ENCODE measurements around the gene ARHGAP5.
A peak's percentile ranks its signal among the peaks of the same experiment; 100 is the strongest.

The ARHGAP5 gene

DNA sequence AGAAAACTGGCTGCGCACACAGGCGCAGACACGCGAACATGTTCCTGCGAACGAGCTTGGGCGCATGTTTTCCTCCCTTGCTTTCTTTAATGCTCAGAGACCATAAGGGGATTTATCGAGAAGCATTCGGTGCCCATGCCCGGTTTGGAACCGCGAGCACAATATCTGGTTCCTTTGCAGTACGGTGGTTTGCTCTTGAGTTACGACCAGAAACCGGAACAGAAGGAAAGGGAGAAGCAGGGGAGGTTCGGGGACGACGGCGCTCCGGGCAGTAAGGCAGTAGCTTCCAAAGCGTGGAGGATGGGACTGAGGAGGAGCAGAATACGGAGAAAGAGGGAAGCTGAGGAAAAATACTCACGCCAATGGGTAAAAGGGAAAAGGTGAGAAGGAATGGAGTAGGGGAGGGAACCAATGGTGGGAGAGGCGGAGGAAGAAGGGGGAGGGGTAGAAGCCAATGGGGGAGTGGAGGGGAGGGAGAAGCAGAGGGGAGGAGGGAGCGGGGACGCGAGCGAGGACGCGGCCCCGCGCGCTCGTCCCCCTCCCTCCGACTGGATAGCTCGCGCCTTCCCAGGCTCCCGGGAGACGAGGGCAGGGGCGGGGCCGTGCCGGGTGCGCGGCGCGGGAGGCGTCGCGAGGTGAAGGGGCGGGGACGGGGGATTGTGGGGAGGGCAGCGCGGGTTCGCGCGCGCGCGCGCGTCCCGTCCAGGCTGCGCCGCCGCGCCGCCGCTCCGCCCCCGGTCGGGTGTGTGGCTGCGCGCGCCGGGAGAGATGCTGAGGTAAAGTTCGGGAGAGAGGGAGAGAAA is 625 bp upstream of the ARHGAP5 start:
- peak; percentile 60 for DNase-seq (ENCODE audit: low read depth)

DNA sequence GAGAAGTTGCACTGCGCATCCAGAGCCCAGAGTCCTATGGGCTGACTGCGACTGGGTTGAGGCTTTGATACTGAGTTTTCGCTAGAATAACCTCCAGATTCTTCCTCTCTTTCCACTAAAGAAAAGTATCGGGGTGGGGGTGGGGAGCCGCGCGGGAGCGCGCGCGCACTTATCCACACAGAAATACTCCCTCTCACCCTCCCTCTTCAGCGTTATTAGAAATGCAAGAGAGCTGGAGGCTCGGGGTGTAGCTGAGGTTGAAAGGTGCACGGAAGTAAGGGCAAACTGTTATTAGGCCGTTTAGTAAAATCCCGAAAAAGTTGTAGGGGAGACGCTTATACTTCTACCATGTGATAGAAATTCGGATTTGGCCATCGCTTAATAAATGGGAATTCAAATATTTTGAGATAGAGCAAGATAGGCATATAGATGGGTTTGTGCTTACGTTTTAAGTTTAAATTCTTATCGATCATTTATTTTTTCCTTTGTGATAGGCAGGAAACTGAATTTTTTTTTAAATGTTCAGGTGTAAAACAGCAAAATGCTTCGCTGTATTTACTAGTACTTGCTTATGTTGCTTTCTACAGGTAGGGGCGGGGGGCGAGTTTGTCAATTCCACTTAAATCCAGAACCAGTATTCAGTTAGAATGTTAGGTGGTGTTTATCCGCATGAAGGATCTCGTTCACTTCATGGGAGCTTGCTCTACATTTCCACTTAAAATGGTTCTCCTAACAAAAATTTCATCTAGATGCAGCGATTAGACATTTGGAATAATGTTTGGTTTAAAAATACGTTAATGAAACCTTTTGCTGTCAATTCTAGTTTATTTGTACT is 1.1 kb downstream of the ARHGAP5 start:
- DNase-seq (ENCODE audit: low read depth), result no peak

DNA sequence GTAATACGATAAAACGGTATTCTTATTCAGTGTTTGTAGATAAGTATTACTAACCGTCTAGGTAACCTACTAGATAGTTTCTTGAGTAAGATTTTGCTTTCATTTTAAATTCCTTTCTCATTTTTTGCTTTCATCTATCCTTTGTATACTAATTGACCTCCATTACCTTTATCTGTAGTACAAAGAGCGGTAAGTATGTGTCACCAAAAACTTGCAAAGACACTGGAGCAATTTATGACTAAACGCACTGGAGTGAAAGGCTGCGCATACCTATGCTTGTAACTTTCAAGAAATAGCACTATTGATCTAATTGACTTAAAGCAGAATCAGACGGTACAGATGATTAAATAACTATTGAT is 1.7 kb downstream of the ARHGAP5 start:
- no peak for DNase-seq (ENCODE audit: low read depth)

DNA sequence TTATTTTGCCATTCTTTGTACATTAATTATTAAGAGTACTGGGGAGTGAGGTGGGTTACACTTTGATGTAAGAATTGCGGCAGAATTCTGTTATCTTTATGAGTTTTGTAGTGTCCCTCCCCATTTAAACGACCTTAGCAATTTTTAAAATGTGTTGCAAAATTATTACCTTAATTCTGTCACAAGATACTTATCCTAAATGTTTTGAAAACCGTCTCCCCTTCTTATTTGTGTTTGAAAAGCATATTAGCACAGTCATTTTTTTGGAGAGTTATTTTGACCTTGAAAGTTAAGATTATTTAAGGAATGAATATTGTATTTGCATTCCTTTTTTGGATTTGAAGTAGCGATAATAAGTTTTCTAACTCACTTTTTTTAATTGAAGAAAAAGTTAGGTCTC is 2.2 kb downstream of the ARHGAP5 start:
- DNase-seq (ENCODE audit: low read depth), result no peak

DNA sequence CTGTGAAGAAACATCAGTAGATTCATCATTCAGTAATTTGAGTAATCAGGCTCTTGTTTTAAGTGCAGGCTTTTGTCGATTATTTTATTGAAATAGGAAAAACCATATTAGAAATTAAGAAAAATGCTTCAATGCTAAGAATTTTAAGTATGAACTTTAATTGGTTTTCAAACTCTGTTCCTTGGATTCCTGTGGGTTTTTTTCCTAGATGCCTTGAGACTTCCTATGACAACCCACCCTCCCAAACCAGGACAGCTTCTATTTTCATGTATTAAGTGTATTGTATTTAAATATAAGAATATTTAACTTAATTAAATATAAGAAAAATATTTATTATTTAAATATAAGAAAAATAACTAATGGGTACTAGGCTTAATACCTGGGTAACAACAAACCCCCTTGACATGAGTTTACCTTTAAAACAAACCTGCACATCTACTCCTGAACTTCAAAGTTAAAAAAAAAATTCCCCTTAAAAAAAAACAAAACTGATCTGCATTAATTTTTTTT is 3.0 kb downstream of the ARHGAP5 start:
- no peak for DNase-seq (ENCODE audit: low read depth)

DNA sequence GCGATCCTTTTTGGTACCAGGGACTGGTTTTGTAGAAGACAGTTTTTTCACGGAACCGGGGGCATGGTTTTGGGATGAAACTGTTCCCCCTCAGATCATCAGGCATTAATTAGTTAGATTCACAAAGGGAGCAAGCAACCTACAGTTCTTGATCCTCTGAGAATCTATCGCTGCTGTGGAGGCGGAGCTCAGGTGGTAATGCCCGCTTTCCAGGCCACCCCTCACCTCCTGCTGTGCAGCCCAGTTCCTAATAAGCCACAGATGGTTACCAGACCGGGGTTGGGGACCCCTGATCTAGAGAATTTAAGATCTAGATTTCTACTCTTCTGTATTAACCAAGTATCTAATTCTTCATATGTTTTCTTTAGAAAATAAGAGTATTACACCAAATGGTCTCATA is 4.8 kb downstream of the ARHGAP5 start:
- DNase-seq (ENCODE audit: low read depth), result no peak

DNA sequence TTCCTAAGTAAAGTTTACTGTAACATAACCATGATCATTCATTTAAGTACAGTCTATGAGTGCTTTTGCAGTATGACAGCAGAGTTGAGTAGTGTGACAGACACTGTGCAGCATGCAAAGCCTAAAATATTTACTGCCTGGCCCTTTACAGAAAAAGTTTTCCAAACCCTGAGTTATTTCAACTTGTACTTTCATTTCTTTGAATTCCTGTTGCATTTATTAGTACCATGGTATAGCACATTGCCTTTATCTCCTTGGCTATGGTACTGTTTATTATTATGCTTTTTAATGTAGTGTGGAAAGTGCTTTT is 6.2 kb downstream of the ARHGAP5 start:
- DNase-seq (ENCODE audit: low read depth), result no peak

DNA sequence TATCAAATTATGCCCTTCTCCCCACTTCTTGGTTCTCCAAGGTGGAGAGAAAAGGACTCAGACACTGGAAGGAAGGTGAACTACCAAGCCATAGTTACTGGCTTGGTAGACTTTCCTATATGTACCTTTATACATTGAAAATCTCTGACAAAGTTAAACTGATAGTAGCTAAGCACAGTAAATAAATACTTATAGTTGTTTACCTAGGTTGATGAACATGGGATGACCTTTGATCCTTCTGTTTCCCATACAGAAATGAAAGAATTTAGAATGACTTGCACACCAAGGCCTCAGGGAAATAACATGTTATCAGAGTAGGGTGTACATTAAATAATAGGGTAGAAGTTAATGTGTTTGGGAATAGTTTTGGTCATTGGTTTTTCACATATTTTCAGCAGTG is 6.7 kb downstream of the ARHGAP5 start:
- DNase-seq (ENCODE audit: low read depth), result no peak

DNA sequence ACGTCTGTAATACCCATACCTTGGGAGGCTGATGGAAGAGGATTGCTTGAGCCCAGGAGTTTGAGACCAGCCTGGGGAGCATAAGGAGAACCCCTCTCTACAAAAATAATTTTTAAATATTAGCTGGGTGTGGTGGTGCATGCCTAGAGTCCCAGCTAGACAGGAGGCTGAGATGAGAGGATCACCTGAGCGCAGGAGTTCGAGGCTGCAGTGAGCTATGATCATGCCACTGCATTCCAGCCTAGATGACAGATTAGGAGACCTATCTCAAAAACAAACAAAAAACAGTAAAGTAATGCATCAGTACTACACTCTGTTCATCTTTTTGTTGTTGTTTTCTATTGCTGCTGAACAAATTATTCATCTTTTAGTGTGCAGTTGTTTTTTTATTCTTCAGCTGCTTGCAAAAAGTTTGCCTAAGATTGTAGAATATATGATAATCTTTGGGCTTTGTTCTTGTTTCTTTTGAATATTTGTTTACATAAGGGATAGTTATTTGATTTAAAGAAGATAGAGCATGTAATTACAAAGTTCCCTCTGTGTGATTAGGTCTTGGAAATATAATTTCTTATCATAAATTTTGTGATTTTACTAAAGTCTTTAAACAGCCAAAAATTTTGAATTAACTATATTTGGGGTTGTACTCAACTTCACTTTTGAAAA is 8.2 kb downstream of the ARHGAP5 start:
- no peak for DNase-seq (ENCODE audit: low read depth)

DNA sequence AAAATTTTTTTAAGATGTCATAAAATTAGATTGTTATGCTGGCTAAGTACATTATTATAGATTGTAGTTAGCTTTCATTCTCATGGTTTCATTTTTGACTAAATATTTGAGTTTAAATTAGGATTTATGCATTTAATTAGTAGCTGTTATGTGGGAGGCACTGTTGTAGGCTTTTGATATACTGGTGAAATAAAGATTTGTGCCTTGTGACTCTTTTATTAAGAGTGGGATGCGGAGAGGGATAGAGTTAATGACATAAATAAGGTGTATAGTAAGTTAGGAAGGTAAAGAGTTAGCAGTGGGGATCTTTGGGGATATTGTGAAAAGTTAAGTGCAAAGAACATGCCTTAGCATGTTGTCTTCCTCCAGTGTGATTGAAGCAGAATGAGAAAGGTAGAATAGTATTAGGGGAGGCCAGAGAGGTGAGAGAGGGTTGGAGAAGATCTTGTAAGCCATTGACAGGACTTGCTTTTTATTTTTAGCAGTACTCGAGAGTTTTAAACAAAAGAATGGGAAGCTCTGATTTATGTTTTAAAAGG is 8.8 kb downstream of the ARHGAP5 start:
- DNase-seq (ENCODE audit: low read depth), result no peak

DNA sequence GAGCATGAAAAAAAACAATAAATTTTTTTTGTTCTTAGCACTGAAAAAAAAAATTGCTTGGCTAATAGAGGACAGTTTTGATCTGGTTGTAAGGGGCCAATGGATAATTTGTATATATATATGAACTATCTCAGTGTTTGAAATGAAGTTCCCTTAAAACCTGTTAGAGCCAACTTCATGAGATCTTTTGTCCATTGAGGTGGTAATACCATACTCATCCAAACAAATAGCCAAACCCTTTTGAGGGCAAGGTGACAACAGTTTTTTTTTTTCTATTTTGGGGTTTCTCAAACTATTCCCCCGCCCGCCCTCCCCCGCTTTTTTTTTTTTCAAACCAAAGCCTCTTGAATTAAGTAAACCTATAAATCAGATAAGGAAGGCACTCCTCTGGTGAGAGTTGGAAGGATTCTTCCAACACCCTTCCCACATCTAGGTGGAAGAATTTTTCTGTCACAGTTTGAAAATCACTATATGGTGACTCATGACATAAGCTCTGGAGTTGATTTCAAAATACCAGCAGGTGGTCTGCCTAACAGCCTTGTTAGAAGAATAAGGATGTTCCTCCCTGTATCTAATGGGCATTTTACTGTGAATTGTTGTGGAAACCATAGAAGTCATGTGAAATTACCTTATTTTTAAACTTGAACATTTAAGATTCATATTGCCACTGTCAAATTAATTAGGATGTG is 10.2 kb downstream of the ARHGAP5 start:
- DNase-seq (ENCODE audit: low read depth), result no peak

DNA sequence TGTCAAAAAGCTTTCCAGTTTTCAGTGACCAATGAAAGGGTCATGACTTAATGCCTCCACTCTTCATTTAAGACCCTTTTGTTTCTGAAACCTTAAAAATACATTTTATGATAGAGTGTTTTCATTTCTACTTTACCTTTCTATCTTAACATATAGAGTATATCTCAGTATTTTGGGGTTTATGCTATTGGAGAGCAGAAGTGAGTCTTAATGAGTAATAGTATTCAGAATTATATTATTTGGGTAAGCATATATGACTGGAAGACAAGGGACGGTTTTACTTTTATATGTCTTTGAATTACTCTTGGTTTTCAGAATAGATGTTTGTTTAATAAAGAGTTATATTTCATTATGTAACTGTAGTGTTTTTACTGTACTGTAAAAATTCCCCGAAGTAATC is 10.8 kb downstream of the ARHGAP5 start:
- DNase-seq (ENCODE audit: low read depth), result no peak

DNA sequence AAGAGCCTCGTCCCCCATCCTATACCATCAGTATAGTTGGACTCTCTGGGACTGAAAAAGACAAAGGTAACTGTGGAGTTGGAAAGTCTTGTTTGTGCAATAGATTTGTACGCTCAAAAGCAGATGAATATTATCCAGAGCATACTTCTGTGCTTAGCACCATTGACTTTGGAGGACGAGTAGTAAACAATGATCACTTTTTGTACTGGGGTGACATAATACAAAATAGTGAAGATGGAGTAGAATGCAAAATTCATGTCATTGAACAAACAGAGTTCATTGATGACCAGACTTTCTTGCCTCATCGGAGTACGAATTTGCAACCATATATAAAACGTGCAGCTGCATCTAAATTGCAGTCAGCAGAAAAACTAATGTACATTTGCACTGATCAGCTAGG is 13.6 kb downstream of the ARHGAP5 start:
- no peak for DNase-seq (ENCODE audit: low read depth)

DNA sequence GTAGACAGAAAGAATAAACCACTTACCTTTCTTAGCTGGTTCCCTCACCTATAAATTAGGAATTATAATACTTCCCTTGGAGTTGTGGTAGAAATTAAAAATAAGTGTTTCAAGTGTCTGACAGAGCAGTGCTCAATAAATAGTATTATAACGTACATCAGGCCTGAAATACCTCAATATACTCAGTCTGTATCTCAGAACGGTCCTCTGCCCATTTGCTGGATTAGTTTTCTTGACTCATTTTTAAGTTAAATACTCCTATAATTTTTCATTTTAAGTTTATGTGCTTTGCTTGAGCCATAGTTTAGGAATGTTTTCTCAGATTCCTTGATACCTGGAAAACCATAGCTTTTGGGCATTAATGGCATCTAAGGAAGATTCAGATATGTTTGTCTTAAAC is 22.4 kb downstream of the ARHGAP5 start:
- no peak for DNase-seq (ENCODE audit: low read depth)

DNA sequence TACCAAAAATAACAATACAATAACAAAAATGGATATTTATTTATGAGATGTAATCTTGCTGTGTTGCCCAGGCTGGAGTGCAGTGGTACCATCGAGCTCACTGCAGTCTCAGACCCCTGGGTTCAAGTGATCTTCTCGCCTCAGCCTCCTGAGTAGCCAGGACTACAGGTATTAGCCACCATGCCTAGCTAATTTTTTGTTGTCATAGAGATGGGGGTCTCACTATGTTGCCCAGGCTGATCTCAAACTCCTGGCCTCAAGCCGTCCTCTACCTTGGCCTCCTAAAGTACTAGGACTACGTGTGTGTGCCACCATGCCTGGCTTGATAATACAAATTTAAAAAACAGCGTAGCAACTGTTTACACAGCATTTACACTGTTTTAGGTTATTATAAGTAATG is 23.1 kb downstream of the ARHGAP5 start:
- no peak for DNase-seq (ENCODE audit: low read depth)

DNA sequence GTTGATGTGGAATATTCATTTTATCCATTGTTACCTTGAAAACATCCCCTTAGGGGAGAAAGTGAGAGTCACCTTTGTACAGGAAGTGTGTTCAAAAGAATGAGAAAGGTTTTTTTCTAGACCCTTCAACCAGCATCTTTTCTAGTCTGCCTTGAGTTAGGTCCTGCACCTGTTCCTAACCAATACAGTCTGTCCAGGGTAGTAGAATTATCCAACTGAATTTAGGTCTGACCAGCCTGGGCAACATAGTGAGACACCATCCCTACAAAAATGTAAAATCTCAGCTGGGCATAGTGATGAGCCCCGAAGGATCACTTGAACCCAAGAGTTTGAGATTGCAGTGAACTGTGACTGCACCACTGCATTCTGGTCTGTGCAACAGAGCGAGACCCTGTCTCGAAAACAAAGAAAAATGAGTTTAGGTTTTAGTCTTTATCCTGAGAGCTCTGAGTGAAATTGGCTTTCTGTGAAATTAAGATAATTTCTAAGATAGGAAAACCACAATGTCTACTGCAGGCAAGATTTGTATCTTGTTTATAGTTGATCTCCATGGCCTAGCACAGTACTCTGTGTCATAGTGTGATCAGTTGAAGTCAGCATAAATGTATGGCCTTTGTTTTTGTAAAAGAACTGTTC is 25.2 kb downstream of the ARHGAP5 start:
- no peak for DNase-seq (ENCODE audit: low read depth)

DNA sequence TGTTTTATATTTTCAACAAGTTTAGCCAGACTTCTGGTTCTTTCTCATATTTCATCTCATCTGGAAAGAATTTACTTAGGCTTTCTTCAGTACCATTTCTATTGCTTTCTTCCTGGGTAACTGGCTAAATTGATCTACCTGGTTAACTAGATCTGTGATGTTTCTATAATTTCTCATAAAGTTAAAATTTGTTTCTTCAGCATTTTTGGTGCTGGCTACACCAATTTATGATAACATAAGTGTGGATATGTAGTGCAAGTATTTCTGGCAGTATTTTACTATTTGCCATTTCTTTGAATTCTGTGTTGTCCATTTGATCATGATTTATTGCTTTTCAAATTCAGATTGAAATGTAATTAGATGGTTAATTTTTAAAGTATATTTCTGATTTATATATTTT is 25.9 kb downstream of the ARHGAP5 start:
- no peak for DNase-seq (ENCODE audit: low read depth)

DNA sequence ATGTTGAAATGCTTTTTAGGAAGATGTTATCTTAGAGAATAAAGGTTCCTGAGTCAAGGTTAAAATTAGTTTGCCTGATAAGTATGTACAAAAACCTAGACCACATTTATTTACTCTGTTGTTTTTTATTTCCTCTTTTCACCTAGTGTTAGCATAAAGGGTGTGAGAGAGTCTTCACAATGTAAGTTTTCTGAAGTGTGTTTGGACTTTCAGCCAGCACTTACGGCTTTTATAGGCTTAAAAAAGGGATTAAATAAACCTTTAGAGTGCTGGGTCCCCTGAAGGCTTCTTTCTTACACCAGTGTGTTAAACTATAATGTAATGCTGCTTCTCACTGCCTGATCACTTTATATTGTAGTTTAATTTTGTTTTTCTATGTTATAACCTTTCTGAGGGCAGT is 27.2 kb downstream of the ARHGAP5 start:
- no peak for DNase-seq (ENCODE audit: low read depth)

DNA sequence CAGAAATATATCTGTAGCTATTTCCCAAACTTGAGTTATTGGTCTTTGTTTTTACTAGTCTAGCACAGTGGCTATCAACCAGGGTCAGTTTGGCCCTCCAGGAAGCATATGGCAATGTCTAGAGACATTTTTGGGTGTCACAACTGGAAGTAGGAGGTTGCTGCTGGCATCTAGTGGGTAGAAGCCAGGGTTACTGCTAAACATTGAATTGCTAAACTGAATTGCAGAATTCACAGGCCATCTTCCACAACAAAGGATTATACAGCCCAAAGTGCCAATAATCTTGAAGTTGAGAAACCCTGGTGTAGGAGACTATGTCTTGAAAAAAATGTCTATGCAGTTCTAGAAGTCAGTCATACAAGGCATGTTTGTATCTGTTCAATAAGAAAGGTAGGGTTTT is 27.7 kb downstream of the ARHGAP5 start:
- DNase-seq (ENCODE audit: low read depth), result no peak

DNA sequence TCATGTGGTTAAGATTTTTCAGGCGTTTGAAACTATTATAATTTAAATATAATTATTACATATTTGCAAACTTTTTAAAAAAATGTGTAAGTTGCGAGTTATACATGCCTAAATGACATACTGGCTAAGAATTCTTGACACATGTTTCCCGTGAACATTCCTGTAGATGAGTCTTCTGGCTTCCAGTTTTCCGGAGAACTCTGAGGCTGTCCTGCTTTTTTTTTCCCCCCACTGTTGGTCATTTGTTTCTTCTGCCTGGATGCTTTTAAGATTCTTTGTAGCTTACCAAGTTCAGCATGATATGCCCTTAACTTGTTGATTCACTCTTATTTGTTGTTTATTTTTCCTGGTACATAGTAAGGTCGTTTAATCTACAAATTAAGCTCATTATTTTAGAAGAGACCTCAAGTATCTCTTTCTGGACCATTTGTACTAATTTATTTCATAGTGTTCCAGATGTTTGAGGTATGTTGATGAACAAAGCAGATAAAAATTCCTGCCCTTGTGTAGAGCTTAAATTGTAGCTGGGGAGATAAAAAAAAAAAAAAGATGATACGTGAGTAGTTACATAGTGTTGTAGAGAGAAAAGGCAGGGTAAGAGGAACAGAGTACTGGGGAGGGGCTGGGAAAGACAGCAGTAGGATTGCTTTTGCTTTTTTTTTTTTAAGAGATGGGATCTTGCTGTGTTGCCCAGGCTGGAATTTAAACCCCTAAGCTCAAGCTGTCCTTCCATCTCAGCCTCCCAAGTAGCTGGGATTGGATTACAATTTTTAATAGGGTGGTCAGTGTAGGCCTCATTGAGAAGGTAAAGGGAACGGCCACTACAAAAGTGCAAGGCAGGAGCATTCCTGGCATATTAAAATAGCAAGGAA is 32.8 kb downstream of the ARHGAP5 start:
- no peak for DNase-seq (ENCODE audit: low read depth)

DNA sequence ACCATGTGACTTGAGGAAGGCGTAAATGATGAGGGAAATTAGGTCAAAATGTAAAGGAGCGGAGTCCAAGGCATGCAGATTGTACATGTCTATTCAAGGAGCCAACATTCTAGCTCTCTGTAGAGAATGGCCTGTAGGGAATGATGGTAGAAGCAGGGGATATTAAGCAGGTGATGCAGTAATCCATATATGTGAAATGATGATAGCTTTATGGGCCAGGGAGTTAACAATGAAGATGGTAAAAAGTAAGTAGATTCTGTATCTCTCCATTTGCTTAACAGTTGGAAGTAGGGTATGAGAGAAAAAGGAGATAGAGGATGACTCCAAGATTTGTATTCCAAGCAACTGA is 33.4 kb downstream of the ARHGAP5 start:
- no peak for DNase-seq (ENCODE audit: low read depth)

All from stimulated activated CD8-positive, alpha-beta memory T cell treated with anti-CD3 and anti-CD28 coated beads, Interleukin-7, amount 100 ng/mL, for 24 hours (primary cell).